Transverse colon (tissue), 4 donors: ENCODE measurements around the gene TAPT1.

Source experiments
- POLR2AphosphoS5 ChIP-seq, 3 donors: sonication (generic); formaldehyde crosslinking; IDR thresholded peaks; one replicate each; pipeline ENCODE4 v1.6.1; 2016; ENCODE audit warnings: antibody characterized with exemption in 3 of 3
- TF ChIP-seq, protein P1 (sequence below), 5 experiments: fragments of 200-600 bp in 3 of 5; fragments of 450-650 bp in 2 of 5; sonication (generic) in 3 of 5; IDR thresholded peaks; 1 replicate in 2 of 5; 2 replicates in 3 of 5; pipeline ENCODE4 v1.5.1; 2016 to 2017; ENCODE audit warnings: antibody characterized with exemption in 5 of 5, inconsistent platforms in 3 of 5, mild to moderate bottlenecking in 2 of 5, moderate library complexity in 1 of 5

DNA sequence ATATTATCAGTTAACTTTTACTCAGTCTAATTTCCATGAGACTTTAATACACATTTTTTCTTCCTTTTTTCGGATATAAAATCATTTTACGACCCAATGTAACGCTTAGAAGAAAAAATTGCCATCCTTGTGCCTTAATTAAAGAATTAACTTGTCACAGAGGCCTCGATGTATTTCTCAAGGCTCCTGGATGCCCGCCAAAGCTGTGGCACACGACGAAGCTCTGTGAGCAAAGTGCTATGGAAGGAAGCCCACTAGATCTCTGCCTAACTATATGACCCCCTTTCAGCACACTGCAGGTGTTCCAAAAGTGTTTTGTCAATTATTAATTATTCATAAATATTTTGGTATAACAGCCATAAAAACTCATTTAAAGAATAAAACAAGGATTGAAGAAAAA is 54.4 kb downstream of the TAPT1 start:
- TF ChIP-seq, protein P1, sequence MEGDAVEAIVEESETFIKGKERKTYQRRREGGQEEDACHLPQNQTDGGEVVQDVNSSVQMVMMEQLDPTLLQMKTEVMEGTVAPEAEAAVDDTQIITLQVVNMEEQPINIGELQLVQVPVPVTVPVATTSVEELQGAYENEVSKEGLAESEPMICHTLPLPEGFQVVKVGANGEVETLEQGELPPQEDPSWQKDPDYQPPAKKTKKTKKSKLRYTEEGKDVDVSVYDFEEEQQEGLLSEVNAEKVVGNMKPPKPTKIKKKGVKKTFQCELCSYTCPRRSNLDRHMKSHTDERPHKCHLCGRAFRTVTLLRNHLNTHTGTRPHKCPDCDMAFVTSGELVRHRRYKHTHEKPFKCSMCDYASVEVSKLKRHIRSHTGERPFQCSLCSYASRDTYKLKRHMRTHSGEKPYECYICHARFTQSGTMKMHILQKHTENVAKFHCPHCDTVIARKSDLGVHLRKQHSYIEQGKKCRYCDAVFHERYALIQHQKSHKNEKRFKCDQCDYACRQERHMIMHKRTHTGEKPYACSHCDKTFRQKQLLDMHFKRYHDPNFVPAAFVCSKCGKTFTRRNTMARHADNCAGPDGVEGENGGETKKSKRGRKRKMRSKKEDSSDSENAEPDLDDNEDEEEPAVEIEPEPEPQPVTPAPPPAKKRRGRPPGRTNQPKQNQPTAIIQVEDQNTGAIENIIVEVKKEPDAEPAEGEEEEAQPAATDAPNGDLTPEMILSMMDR (IDR thresholded peaks at IDR 0.05), result no peak
- TF ChIP-seq POLR2AphosphoS5 (IDR thresholded peaks at IDR 0.05), result no peak
